GM19452 (cell line): ENCODE results near the gene RANBP3.

Experiments
- ATAC-seq: cut with Tn5 transposase; IDR thresholded peaks from one replicate; pipeline ENCODE4 v1.9.1; 2021; ENCODE audit not compliant: unreplicated experiment

RANBP3 gene

GRCh38 chr19:5932146-5932545 is 45.8 kb downstream of the RANBP3 start:
- ATAC-seq = no peak

GRCh38 chr19:5931251-5931650 is 46.7 kb downstream of the RANBP3 start:
- ATAC-seq = no peak

GRCh38 chr19:5929625-5930024 is 48.3 kb downstream of the RANBP3 start:
- ATAC-seq = no peak

GRCh38 chr19:5929179-5929578 is 48.8 kb downstream of the RANBP3 start:
- ATAC-seq = no peak

- no peak for ATAC-seq
Observed at GRCh38 chr19:5927441-5927821, 50.5 kb downstream of the RANBP3 start.

GRCh38 chr19:5926641-5927440 is 51.1 kb downstream of the RANBP3 start:
- no peak for ATAC-seq

GRCh38 chr19:5925830-5926427 is 52.0 kb downstream of the RANBP3 start:
- no peak for ATAC-seq

GRCh38 chr19:5923356-5923755 is 54.6 kb downstream of the RANBP3 start:
- ATAC-seq = no peak

- no peak for ATAC-seq
Observed at GRCh38 chr19:5922161-5922545, 55.8 kb downstream of the RANBP3 start.

- ATAC-seq = no peak
Observed at GRCh38 chr19:5921516-5922160, 56.3 kb downstream of the RANBP3 start.

GRCh38 chr19:5918463-5919079 is 59.4 kb downstream of the RANBP3 start:
- ATAC-seq = no peak

- no peak for ATAC-seq
Observed at GRCh38 chr19:5917431-5918107, 60.4 kb downstream of the RANBP3 start.

GRCh38 chr19:5916181-5916708 is 61.7 kb downstream of the RANBP3 start:
- ATAC-seq = no peak

GRCh38 chr19:5915782-5916165 is 62.2 kb downstream of the RANBP3 start:
- ATAC-seq = no peak

- ATAC-seq = no peak
Observed at GRCh38 chr19:5914946-5915781, 62.8 kb downstream of the RANBP3 start.

GRCh38 chr19:5914358-5914774 is 63.6 kb downstream of the RANBP3 start:
- no peak for ATAC-seq

- no peak for ATAC-seq
Observed at GRCh38 chr19:5913739-5914357, 64.1 kb downstream of the RANBP3 start, which contains the start of gene CAPS. Gene CAPS, plus strand, starts transcription at chr19:5914254. Its CDS starts 153 bp downstream, at chr19:5914407.

GRCh38 chr19:5911366-5911765 is 66.6 kb downstream of the RANBP3 start:
- ATAC-seq = no peak

- ATAC-seq = no peak
Observed at GRCh38 chr19:5910638-5910907, 67.4 kb downstream of the RANBP3 start.
